GM12865 (cell line): ENCODE measurements around the gene KANTR.

Source experiments
- DNase-seq: peaks from one replicate; pipeline ENCODE4 v3.0.0; 2010; ENCODE audit warnings: low read depth
- H3K4me3 ChIP-seq: 2 replicates; pipeline ENCODE4 v1.5.1; 2011; ENCODE audit warnings: mild to moderate bottlenecking, low read depth, low read length, control low read depth
- TF ChIP-seq, protein P1 (sequence below): IDR thresholded peaks from 2 replicates; pipeline ENCODE4 v1.5.1; 2011; ENCODE audit warnings: low read length, control low read depth, low read depth, inconsistent platforms; ENCODE audit not compliant: insufficient read depth; ENCODE audit errors: missing control alignments

KANTR gene

DNA sequence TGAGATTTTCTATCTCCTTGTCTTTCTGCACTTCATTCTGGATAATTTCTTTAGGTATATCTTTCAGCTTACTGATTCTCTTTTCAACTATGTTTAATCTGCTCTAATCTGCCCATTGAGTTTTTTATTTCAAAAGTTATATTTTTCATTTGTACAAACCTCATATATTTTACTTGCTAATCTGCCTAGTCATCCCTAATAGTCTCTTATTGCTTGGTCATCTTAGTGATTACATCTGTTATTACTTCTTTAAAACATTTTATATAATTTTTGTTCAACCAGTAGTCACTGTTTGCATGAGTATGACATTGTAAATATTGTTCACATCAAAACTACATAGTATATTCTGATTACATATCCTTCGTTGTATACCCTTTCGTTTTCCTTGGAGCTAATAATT, 32.4 kb downstream of the KANTR start:
- H3K4me3 ChIP-seq: no peak overlapping the region
- TF ChIP-seq, protein P1, sequence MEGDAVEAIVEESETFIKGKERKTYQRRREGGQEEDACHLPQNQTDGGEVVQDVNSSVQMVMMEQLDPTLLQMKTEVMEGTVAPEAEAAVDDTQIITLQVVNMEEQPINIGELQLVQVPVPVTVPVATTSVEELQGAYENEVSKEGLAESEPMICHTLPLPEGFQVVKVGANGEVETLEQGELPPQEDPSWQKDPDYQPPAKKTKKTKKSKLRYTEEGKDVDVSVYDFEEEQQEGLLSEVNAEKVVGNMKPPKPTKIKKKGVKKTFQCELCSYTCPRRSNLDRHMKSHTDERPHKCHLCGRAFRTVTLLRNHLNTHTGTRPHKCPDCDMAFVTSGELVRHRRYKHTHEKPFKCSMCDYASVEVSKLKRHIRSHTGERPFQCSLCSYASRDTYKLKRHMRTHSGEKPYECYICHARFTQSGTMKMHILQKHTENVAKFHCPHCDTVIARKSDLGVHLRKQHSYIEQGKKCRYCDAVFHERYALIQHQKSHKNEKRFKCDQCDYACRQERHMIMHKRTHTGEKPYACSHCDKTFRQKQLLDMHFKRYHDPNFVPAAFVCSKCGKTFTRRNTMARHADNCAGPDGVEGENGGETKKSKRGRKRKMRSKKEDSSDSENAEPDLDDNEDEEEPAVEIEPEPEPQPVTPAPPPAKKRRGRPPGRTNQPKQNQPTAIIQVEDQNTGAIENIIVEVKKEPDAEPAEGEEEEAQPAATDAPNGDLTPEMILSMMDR: no peak
- no peak for DNase-seq

DNA sequence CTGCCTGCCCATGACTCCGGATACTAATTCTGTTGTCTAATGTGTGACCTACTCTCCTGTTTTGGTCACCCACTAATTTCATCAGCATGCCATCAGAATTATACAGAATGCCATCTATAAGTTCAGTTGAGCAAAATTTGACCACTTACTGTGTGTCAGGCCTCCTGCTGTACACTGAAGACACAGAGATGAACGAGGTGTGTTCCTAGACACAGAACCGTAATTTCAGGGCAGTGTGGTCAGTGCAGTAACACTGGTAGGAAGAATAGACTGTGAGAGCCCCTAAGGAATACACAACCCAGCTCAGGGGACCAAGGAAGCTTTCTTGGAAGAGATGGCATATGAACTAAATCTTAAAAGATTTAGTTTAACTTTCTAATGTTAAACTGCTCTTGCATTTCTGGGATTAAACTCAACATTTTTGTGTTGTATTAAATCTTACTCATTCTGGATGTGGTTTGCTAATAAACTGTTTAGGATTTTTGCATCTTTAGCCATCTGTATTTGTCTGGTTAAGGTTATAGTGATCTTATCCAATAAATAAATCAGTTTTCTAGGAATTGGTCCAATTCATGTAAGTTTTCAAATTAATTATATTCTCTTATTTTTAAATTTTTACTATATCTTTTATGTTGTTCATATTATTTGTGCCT, 34.3 kb downstream of the KANTR start:
- TF ChIP-seq, protein P1: no peak
- H3K4me3 ChIP-seq: no peak overlapping the region
- DNase-seq: no peak

DNA sequence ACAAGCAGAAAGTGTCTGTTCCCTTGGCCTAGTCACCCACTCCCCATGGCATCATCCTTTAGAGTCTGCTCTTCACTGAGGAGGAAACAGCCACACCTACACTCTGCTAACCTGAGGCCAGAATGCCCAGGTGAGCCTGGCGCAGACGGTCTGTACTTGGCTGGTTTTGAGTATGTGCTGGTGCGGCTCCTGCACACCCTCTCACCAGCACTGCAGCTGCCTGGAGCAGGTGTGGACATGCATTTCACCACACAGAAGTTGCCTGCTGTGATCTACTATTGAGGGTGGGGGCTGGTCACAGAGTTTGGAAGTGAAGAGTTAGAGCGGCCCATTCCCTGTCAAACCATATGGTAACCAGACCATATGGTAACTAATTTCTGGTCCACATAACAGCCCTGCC, 39.5 kb downstream of the KANTR start:
- DNase-seq: no peak
- no peak overlapping the region for H3K4me3 ChIP-seq
- TF ChIP-seq, protein P1: no peak

GRCh38 chrX:53135581-53135980, 41.6 kb downstream of the KANTR start:
- TF ChIP-seq, protein P1: no peak
- DNase-seq: no peak
- no peak overlapping the region for H3K4me3 ChIP-seq

GRCh38 chrX:53153581-53153980, 59.6 kb downstream of the KANTR start:
- no peak for DNase-seq
- TF ChIP-seq, protein P1: no peak
- H3K4me3 ChIP-seq: no peak overlapping the region

- TF ChIP-seq, protein P1: no peak
- no peak for DNase-seq
- no peak overlapping the region for H3K4me3 ChIP-seq
Measured at GRCh38 chrX:53155512-53156206, 61.7 kb downstream of the KANTR start.
